GM19328 (cell line): ENCODE measurements around the gene PPM1L.

Source experiments
- ATAC-seq: cut with Tn5 transposase; IDR thresholded peaks from one replicate; pipeline ENCODE4 v1.9.1; 2021; ENCODE audit warnings: mild to moderate bottlenecking, moderate library complexity; ENCODE audit not compliant: unreplicated experiment

Gene PPM1L

DNA sequence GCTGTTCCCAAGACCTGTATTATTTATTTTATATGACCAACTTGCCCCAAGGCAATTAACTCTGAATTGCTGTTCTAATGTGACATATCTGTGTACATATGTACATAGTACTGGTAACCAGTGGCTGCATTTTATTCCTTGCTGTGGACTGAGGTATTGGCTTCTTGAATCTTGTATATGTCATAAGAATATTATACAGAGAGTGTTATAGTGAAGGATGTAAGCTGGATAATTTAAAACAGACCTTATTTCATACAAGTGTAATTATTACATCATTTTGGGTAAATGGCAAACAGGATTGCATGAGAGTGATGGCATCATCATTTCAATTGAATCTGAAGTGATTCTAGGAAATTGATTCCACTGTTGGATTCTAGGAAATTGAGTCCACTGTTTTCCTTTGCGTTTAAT lies 316.2 kb downstream of the PPM1L start:
- ATAC-seq, result no peak

DNA sequence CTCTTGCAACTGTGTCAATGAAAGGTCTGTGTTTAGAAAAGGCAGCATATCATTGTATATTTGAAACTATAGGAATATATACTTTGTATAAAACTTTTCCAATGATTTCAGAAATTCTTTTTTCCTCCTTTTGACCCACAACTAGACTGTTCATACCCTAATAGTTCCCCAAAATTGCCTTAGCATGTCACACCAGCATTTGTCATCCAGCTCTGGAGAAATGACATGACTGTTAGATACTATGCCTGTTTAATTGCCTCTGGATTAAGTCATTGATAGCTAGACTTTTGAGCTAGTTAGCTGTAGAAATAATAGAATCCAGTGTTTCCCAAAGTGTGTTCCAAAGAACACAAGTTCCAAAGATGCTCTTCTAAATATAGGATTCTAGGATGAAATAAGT lies 316.7 kb downstream of the PPM1L start:
- ATAC-seq, result no peak

GRCh38 chr3:161073181-161073580 lies 317.1 kb downstream of the PPM1L start:
- ATAC-seq, result no peak

GRCh38 chr3:161081633-161082032 lies 325.6 kb downstream of the PPM1L start:
- peak; percentile 71 for ATAC-seq

- peak; percentile 11 for ATAC-seq
These were observed 326.0 kb downstream of the PPM1L start for GRCh38 chr3:161082063-161082462.

GRCh38 chr3:161083131-161083530 lies 327.1 kb downstream of the PPM1L start:
- ATAC-seq, result no peak

DNA sequence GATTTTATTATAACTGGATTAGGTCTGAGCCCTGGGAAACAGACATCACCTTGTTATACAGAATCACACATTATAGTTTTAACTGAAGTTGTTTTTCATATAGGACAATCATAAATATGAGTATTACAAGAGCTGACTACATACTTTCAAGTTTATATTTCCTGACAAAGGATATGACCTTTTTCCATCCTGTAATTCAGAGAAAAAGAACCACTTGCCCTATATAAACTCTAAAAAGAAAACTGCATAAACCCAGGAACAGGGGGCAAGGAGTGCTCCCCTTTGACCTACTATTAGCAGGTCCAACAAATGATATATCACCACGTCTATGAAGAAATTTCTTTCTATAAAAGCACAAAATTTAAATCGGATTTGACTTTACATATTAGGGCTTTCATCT lies 328.2 kb downstream of the PPM1L start:
- ATAC-seq, result no peak

GRCh38 chr3:161093895-161094294 lies 337.9 kb downstream of the PPM1L start:
- no peak for ATAC-seq

DNA sequence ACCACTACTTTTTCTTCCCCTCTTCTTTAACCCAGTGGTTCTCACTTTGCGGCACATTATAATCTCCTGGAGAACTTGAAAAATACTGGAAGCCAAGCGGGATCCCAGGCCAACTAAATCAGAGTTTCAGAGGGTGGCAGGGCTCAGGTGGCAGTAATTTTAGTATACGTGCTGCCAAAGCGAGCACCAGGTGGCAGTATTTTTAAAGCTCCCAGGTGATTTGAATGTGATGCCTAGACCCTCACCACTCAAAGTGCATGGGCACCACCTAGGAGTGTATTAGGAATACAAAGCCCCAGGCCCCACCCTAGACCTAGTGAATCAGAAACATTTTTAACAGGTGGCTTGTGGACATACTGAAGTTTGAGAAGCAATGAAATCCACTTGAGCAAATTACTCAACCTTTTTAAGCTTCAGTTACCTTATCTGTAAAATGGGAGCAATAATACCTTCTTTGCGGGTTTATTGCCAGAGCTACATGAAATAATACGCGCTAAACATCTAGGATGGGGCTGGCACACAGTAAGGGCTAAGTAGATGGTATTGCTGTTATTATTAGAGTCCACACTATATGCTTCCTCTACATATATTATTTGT lies 340.8 kb downstream of the PPM1L start:
- ATAC-seq, result no peak

GRCh38 chr3:161100994-161101393 lies 345.0 kb downstream of the PPM1L start:
- ATAC-seq, result no peak

DNA sequence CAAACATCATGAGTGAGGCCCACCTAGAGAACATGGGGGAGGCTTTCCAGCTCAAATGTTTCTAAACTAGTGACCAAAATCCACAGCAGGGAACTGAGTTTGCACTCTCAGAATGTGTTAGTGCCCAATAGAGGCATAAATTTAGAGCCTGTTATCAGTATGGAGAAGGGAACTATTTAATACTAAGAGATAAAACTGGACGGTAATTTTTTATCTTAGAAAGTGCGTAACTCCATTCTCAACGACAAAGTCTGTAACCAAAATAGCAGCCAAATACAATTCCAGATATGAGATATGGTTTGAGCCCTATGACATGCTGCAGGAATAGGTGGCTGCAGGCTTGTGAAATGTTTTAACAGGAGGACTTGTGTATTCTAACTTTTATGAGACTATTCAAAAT lies 345.6 kb downstream of the PPM1L start:
- no peak for ATAC-seq

DNA sequence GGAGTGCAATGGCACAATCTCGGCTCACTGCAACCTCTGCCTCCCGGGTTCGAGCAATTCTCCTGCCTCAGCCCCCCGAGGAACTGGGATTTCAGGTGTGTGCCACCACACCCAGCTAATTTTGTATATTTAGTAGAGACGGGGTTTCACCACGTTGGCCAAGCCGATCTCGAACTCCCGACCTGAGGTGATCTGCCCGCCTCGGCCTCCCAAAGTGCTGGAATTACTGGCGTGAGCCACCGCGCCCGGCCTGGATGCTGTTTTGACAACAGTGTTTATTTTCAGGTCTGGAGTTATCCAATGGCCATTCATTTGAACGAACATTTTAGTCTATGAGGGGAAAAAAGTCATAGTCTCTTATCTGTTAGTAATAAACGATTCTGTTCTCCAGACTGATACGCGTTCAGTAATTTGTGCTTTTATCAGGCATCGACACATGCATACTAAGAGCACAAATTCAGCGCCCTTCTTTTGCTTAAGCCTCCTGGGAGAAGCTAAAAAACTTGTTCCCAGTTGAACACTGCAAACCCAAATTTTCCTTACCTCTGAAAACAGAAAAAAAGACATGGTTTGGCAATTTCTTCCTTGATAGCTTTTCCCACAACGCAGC lies 347.9 kb downstream of the PPM1L start:
- ATAC-seq, result no peak

DNA sequence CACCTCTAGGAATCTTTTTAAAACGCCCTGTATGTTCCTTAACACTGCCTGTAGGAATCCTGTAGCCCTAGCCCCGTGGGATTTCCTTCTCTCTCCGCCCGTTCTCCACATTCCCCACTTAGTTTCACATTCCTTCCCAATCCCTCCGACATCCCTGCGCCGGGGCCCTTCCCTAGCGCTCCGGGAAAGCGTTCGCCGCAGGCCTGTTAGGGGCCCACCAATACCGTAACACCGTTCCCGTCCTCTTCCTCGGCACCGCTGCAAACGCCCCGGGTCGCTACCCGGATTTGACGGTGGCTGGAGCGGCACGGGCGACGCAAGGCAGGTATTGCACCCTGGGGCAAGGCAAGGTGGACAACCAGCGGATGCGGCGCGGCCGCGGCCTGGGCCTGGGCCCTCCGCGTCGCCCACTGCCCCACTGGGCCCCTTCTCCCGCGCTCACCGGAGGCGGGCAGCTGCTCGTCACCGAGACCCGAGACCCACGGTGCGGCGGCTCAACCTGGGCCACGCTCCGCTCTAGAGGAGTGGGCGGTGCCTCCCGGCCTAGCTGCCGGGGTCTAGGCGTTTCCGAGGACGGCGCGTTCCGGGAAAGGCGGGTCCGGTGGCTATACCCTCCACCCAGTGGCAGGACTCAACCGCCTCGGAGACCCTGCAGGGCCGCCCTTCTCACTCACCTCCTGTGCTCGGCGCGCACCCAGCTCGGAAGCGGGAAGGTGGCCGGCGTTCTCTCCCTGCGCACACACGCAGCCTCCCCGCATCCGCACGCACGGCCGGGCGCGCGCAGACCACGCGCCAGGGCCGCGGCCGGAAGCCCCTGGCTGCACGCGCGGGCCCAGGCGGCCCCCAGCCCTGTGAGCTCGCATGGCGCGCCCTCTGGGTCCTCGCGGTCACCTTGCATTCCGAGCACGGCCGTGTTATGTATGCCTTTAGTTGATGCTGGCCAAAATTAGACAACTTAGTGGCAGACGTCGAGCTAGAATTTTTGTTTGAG lies 348.8 kb downstream of the PPM1L start, which contains the start of gene B3GALNT1:
Gene B3GALNT1 (minus strand): TSS at position 789 of the 991 bp plus-strand sequence. CDS start 18,595 bp downstream, outside the sequence.
- peak; percentile 72 for ATAC-seq

- ATAC-seq, result no peak
These were observed 351.3 kb downstream of the PPM1L start for GRCh38 chr3:161107311-161107710.

DNA sequence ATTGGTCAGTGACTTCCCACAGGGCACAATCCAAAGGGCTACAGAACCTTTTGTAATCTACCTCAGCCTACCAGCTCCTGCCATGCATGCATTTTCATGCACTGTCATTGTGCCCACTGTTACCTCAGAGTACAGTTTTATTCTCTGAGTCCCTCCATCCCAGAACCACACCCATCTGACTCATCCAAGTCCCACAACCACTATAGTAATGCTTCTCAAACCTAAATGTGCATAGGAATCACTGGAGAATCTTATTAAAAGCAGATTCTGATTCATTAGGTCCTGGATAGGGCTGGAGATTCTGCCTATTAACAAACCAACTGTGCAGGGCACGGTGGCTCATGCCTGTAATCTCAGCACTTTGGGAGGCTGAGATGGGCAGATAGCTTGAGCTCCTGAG lies 352.8 kb downstream of the PPM1L start:
- ATAC-seq, result no peak

DNA sequence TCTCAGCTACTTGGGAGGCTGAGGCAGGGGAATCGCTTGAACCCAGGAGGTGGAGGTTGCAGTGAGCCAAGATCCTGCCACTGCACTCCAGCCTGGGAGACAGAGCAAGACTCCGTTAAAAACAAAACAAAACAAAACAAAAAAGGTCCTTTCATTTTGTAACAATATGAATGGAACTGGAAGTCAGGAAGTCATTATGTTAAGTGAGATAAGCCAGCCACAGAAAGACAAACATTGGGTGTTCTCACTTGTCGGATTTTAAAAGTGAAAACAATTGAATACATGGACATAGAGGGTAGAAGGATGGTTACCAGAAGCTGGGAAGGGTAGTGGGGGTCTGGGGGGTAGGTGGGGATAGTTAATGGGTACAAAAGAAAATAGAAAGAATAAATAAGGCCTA lies 361.6 kb downstream of the PPM1L start:
- ATAC-seq, result no peak

DNA sequence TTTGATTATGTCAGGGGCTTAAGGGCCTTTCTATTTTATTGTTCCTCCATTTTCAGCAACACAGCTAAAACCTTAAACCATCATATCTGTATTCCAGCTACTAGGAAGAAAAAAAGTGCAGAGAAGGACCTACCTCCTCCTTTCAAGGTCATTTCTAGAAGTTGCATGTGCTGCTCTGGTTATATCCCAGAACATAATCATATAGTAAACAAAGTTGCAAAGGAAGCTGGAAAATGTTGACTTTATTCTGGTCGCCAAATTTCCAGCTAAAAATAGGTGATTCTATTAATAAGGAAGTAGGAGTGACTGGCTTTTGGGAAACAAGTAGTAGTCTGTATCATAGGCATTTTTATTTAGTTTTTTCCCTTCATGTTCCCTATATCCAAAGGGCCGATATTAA lies 370.5 kb downstream of the PPM1L start:
- no peak for ATAC-seq
